Right lobe of liver (tissue), 4 donors: ENCODE results near the gene IQCH.

Experiments
- POLR2A ChIP-seq: fragments of 450-650 bp; IDR thresholded peaks from one replicate; pipeline ENCODE4 v1.6.1; 2017; ENCODE audit warnings: antibody characterized with exemption, mild to moderate bottlenecking
- TF ChIP-seq, protein P1 (sequence below), 4 donors: fragments of 200-600 bp in 3 of 4; fragments of 450-650 bp in 1 of 4; IDR thresholded peaks; one replicate each; pipeline versions ENCODE4 v1.5.1 to v1.8.0; 2016 to 2022; ENCODE audit warnings: antibody characterized with exemption in 4 of 4, mild to moderate bottlenecking in 2 of 4
- donor health status: DM: no; HTN: no; CAD: no.
- donor health status: DM: no; HTN: no; CAD: no.
- donor health status: DM: no; HTN: yes; CAD: no.

DNA sequence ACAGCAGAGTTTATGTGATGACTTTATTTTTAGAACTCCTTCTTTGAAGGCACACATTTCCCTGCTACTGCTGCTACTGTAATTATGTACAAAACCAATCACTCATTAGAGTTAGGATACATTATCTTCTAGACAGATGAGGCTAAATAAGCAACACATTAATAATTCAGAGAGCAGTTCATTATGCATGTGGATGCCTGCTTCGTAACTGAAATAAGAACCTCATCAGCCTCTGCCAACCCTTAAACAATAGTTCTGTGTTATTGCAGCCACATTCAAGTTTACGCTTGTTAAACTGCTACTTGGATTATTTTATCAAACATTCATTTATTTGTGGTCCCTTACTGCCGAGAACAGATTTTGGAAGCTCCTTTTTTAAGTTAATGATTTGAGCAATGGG is 213.8 kb downstream of the IQCH start:
- TF ChIP-seq, protein P1, sequence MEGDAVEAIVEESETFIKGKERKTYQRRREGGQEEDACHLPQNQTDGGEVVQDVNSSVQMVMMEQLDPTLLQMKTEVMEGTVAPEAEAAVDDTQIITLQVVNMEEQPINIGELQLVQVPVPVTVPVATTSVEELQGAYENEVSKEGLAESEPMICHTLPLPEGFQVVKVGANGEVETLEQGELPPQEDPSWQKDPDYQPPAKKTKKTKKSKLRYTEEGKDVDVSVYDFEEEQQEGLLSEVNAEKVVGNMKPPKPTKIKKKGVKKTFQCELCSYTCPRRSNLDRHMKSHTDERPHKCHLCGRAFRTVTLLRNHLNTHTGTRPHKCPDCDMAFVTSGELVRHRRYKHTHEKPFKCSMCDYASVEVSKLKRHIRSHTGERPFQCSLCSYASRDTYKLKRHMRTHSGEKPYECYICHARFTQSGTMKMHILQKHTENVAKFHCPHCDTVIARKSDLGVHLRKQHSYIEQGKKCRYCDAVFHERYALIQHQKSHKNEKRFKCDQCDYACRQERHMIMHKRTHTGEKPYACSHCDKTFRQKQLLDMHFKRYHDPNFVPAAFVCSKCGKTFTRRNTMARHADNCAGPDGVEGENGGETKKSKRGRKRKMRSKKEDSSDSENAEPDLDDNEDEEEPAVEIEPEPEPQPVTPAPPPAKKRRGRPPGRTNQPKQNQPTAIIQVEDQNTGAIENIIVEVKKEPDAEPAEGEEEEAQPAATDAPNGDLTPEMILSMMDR (IDR thresholded peaks at IDR 0.05) = no peak
- no peak for TF ChIP-seq POLR2A
